H1 (cell line): ENCODE data around the gene RNF135. TPM values are rescaled to one million over a fixed set of nuclear protein-coding genes. Genes with fewer than 3 reads are reported as not detected.
A peak's percentile ranks its signal among the peaks of the same experiment; 100 is the strongest.

Source experiments
- CTCF ChIA-PET: fragments of 300-600 bp; sonication (Branson Sonifier 250); formaldehyde crosslinking; loops from one replicate; lab custom pipeline; 2021; ENCODE audit not compliant: partially characterized antibody; lab: Charles Lee
- POLR2A ChIA-PET: fragments of 300-600 bp; sonication (Branson Sonifier 250); formaldehyde crosslinking; loops from one replicate; lab custom pipeline; 2021; ENCODE audit warnings: inconsistent platforms; ENCODE audit not compliant: partially characterized antibody; lab: Charles Lee
- DNase-seq, 2 experiments: peaks; one replicate each; pipeline versions ENCODE4 v3.0.0 to v3.0.0-alpha.2; 2010 to 2022; ENCODE audit warnings: low spot score in 2 of 2, low read depth in 1 of 2, mixed read lengths in 1 of 2
- FAIRE-seq: peaks from 2 replicates; lab custom pipeline; 2011; peaks lifted over from hg19 to GRCh38; lab: Jason Lieb, UNC
- H2AFZ ChIP-seq: 2 replicates; pipeline ENCODE4 v1.8.1; 2012; ENCODE audit warnings: low read length, inconsistent platforms
- H2AK5ac ChIP-seq: 2 replicates; pipeline ENCODE4 v1.6.1; 2013; ENCODE audit warnings: low read depth, low read length
- H2BK120ac ChIP-seq: replicated peaks from 2 replicates; pipeline ENCODE3; 2013; ENCODE audit warnings: low read depth, low read length, inconsistent platforms
- H2BK12ac ChIP-seq: 2 replicates; pipeline ENCODE4 v1.6.1; 2013; ENCODE audit warnings: low read depth, low read length
- H2BK15ac ChIP-seq: 2 replicates; pipeline ENCODE4 v1.6.1; 2013; ENCODE audit warnings: low read length
- H2BK20ac ChIP-seq: 2 replicates; pipeline ENCODE4 v1.6.1; 2013; ENCODE audit warnings: low read length
- H2BK5ac ChIP-seq: 2 replicates; pipeline ENCODE4 v1.6.1; 2013; ENCODE audit warnings: low read depth, low read length
- H3K14ac ChIP-seq: 2 replicates; pipeline ENCODE4 v1.6.1; 2013; ENCODE audit warnings: inconsistent platforms; ENCODE audit not compliant: insufficient read length
- H3K18ac ChIP-seq: 2 replicates; pipeline ENCODE4 v1.6.1; 2013; ENCODE audit warnings: low read length; ENCODE audit errors: extremely low read depth
- H3K23ac ChIP-seq: 2 replicates; pipeline ENCODE4 v1.6.1; 2013; ENCODE audit warnings: inconsistent platforms; ENCODE audit not compliant: insufficient read length
- H3K23me2 ChIP-seq: 2 replicates; pipeline ENCODE4 v1.6.1; 2013; ENCODE audit warnings: low read depth, low read length
- H3K27ac ChIP-seq: 2 replicates; pipeline ENCODE4 v1.6.1; 2011; ENCODE audit warnings: low read depth, low read length, inconsistent platforms
- H3K27me3 ChIP-seq, 4 experiments: replicated peaks in 1 of 4; 1 replicate in 1 of 4; 2 replicates in 3 of 4; pipeline versions ENCODE4 v1.6.1 to v1.8.1; 2011 to 2013; ENCODE audit warnings: low read length in 3 of 4, mild to moderate bottlenecking in 3 of 4, inconsistent platforms in 2 of 4, mixed read lengths in 2 of 4, moderate library complexity in 1 of 4; ENCODE audit not compliant: control insufficient read depth in 3 of 4, insufficient read depth in 3 of 4; ENCODE audit errors: extremely low read depth in 1 of 4
- H3K36me3 ChIP-seq, 4 experiments: 2 replicates each; pipeline versions ENCODE4 v1.6.1 to v1.8.1; 2011 to 2013; ENCODE audit warnings: mild to moderate bottlenecking in 4 of 4, low read length in 3 of 4, moderate library complexity in 2 of 4, control low read depth in 1 of 4, inconsistent platforms in 1 of 4; ENCODE audit not compliant: insufficient read depth in 4 of 4, control insufficient read depth in 2 of 4
- H3K4ac ChIP-seq: replicated peaks from 2 replicates; pipeline ENCODE3; 2013; ENCODE audit warnings: low read length, low read depth, mixed read lengths, inconsistent platforms; ENCODE audit not compliant: insufficient read length
- H3K4me1 ChIP-seq, 4 experiments: replicated peaks in 1 of 4; 1 replicate in 1 of 4; 2 replicates in 3 of 4; pipeline versions ENCODE4 v1.6.1 to v1.8.1; 2011 to 2013; ENCODE audit warnings: low read length in 3 of 4, inconsistent platforms in 2 of 4, mixed read lengths in 1 of 4; ENCODE audit not compliant: insufficient read depth in 4 of 4, control insufficient read depth in 3 of 4
- H3K4me2 ChIP-seq, 2 experiments: 2 replicates each; pipeline versions ENCODE4 v1.6.1 to v1.8.1; 2011 to 2013; ENCODE audit warnings: low read depth in 2 of 2, low read length in 2 of 2, control low read depth in 1 of 2, inconsistent platforms in 1 of 2, mild to moderate bottlenecking in 1 of 2; ENCODE audit not compliant: insufficient read depth in 1 of 2
- H3K4me3 ChIP-seq, 4 experiments: fragments of 200-600, 300-600 bp in 1 of 4; sonication (generic), shearing (Covaris generic), sonication (Bioruptor Twin) in 1 of 4; 2 replicates each; pipeline versions ENCODE4 v1.5.1 to v1.8.1; 2011 to 2016; ENCODE audit warnings: low read length in 4 of 4, low read depth in 3 of 4, control low read depth in 2 of 4, inconsistent platforms in 2 of 4, mild to moderate bottlenecking in 2 of 4, mixed read lengths in 1 of 4, moderate library complexity in 1 of 4; ENCODE audit not compliant: insufficient read depth in 2 of 4; ENCODE audit errors: extremely low read depth in 1 of 4
- H3K56ac ChIP-seq: replicated peaks from 2 replicates; pipeline ENCODE3; 2013; ENCODE audit warnings: low read depth, mild to moderate bottlenecking, mixed read lengths, low read length, inconsistent platforms; ENCODE audit not compliant: insufficient read length
- H3K79me1 ChIP-seq: 2 replicates; pipeline ENCODE4 v1.6.1; 2013; ENCODE audit warnings: low read depth, low read length, control low read depth
- H3K79me2 ChIP-seq, 2 experiments: 2 replicates each; pipeline versions ENCODE4 v1.6.1 to v1.8.1; 2012 to 2013; ENCODE audit warnings: low read length in 2 of 2, mild to moderate bottlenecking in 2 of 2, inconsistent platforms in 1 of 2; ENCODE audit not compliant: insufficient read depth in 2 of 2, control insufficient read depth in 1 of 2
- H3K9ac ChIP-seq, 4 experiments: replicated peaks in 1 of 4; 1 replicate in 1 of 4; 2 replicates in 3 of 4; pipeline versions ENCODE4 v1.6.1 to v1.8.1; 2011 to 2013; ENCODE audit warnings: low read depth in 3 of 4, low read length in 3 of 4, control low read depth in 2 of 4, mild to moderate bottlenecking in 2 of 4, moderate library complexity in 2 of 4, inconsistent platforms in 1 of 4; ENCODE audit errors: extremely low read depth in 1 of 4
- H3K9me3 ChIP-seq, 2 experiments: 2 replicates each; pipeline versions ENCODE4 v1.6.1 to v1.8.1; 2012 to 2013; ENCODE audit warnings: mild to moderate bottlenecking in 2 of 2, moderate library complexity in 2 of 2, control low read depth in 1 of 2, inconsistent platforms in 1 of 2, low read depth in 1 of 2, low read length in 1 of 2, mixed read lengths in 1 of 2; ENCODE audit not compliant: insufficient read depth in 2 of 2
- H4K20me1 ChIP-seq, 2 experiments: replicated peaks in 1 of 2; 2 replicates each; pipeline versions ENCODE3 to v1.8.1; 2011 to 2013; ENCODE audit warnings: inconsistent platforms in 2 of 2, low read length in 2 of 2, mild to moderate bottlenecking in 1 of 2; ENCODE audit not compliant: insufficient read depth in 2 of 2, control insufficient read depth in 1 of 2
- H4K5ac ChIP-seq: 2 replicates; pipeline ENCODE4 v1.6.1; 2013; ENCODE audit warnings: low read length, low read depth, mixed read lengths, inconsistent platforms; ENCODE audit not compliant: insufficient read length
- H4K8ac ChIP-seq: 2 replicates; pipeline ENCODE4 v1.8.0; 2013; ENCODE audit warnings: mild to moderate bottlenecking, moderate library complexity, low read length, inconsistent platforms; ENCODE audit not compliant: insufficient read depth; ENCODE audit errors: extremely low read depth
- H4K91ac ChIP-seq: replicated peaks from 2 replicates; pipeline ENCODE3; 2013; ENCODE audit warnings: low read length, mixed read lengths, inconsistent platforms; ENCODE audit not compliant: insufficient read length
- CEBPB ChIP-seq: IDR thresholded peaks from 2 replicates; pipeline ENCODE4 v1.6.1; 2012; ENCODE audit warnings: low read depth, low read length
- KDM1A ChIP-seq: fragments of 200-600, 300-600 bp; sonication (generic); IDR thresholded peaks from 2 replicates; pipeline ENCODE4 v1.7.1; 2016; ENCODE audit warnings: mild to moderate bottlenecking, low read length, borderline replicate concordance
- WGBS, 2 experiments: shearing (Covaris generic) in 1 of 2; methylation state at CpG; one replicate each; pipeline versions ENCODE4 v1.1.6 to v1.1.7; 2013 to 2015; ENCODE audit warnings: low lambda C conversion rate in 2 of 2, mixed read lengths in 2 of 2, inconsistent platforms in 1 of 2, low coverage in 1 of 2, missing lambda C conversion rate in 1 of 2; ENCODE audit not compliant: insufficient replicate concordance in 2 of 2, insufficient coverage in 1 of 2, insufficient read length in 1 of 2; ENCODE audit errors: extremely low coverage in 1 of 2, missing lambda C conversion rate in 1 of 2; 5-methylcytosine and 5-hydroxymethylcytosine counted together
- polyA plus RNA-seq, 7 experiments: library from polyadenylated mRNA; depleted of rRNA in 3 of 7; stranded (reverse) in 5 of 7; unstranded in 2 of 7; fragments of >200 nt in 5 of 7; fragments of 200-250 nt in 2 of 7; gene quantifications; 1 replicate in 5 of 7; 2 replicates in 1 of 7; 4 replicates in 1 of 7; pipeline versions ENCODE4 v1.2.1 to v1.2.3, GENCODE V29; 2011 to 2013; ENCODE audit warnings: missing spikeins in 2 of 7, mixed read lengths in 2 of 7
- total RNA-seq: library from RNA; stranded (reverse); fragmentation: NEBNext Ultra II Directional; extraction: Animal tissue kit (Norgen Biotek cat#: 25700); gene quantifications from 2 replicates; pipeline ENCODE4 v1.2.1, GENCODE V29; 2021
- TF ChIP-seq, protein P1 (sequence below), 3 experiments: IDR thresholded peaks; 1 replicate in 2 of 3; 2 replicates in 1 of 3; pipeline versions ENCODE4 v1.5.1 to v1.6.1; 2011; ENCODE audit warnings: low read length in 3 of 3, mild to moderate bottlenecking in 3 of 3, inconsistent platforms in 2 of 3, low read depth in 1 of 3, moderate library complexity in 1 of 3; ENCODE audit not compliant: insufficient read depth in 1 of 3; ENCODE audit errors: control extremely low read depth in 1 of 3
- TF ChIP-seq, protein P2 (sequence below): IDR thresholded peaks from 2 replicates; pipeline ENCODE4 v1.6.1; 2012; ENCODE audit warnings: inconsistent platforms

RNF135 gene
- total and polyA plus RNA-seq, 2 of the 8 experiments (the other 6 are each of a cell fraction or from before 2014, with no cell fraction given) = 8.8 to 9.0 TPM

DNA sequence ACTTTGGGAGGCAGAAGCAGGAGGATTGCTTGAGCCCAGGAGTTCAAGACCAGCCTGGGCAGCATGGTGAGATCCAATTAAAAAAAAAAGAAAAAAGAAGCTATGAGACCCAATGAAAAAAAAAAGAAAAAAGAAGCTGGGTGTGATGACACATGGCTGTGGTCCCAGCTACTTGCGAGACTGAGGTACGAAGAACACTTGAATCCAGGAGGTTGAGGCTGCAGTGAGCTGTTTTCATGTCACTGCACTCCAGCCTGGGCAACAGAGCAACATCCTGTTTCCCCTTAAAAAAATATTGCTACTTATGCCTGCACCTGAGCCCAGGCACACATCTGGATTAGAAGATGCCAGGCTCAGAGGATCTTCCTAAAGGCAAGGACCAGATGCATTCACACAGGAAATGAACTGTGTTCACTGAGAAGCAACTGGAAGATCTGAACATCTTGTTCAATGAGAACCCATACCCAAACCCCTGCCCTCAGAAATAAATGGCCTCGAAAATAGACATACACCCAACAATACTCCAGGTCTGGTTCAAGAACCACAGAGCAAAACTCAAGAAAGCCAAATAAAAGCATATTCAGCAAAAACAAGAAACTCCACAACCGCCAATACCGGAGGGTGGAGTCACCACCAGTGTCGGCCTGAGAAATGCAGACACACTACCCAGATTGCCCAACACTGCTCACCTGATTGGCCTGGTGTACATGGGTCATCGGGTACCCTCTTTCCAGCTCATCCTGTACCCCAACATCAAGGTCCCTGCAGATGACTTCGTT lies 4.4 kb downstream of the RNF135 start:
- H4K5ac ChIP-seq = no peak overlapping the region
- H3K4me2 ChIP-seq = no peak overlapping the region
- no peak overlapping the region for H4K91ac ChIP-seq
- TF ChIP-seq KDM1A = no peak
- TF ChIP-seq, protein P1, sequence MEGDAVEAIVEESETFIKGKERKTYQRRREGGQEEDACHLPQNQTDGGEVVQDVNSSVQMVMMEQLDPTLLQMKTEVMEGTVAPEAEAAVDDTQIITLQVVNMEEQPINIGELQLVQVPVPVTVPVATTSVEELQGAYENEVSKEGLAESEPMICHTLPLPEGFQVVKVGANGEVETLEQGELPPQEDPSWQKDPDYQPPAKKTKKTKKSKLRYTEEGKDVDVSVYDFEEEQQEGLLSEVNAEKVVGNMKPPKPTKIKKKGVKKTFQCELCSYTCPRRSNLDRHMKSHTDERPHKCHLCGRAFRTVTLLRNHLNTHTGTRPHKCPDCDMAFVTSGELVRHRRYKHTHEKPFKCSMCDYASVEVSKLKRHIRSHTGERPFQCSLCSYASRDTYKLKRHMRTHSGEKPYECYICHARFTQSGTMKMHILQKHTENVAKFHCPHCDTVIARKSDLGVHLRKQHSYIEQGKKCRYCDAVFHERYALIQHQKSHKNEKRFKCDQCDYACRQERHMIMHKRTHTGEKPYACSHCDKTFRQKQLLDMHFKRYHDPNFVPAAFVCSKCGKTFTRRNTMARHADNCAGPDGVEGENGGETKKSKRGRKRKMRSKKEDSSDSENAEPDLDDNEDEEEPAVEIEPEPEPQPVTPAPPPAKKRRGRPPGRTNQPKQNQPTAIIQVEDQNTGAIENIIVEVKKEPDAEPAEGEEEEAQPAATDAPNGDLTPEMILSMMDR (IDR thresholded peaks at IDR 0.05; ENCODE audit: control extremely low read depth in 1 of 3, insufficient read depth in 1 of 3, low read depth in 1 of 3, low read length in 3 of 3) = no peak
- TF ChIP-seq, protein P2, sequence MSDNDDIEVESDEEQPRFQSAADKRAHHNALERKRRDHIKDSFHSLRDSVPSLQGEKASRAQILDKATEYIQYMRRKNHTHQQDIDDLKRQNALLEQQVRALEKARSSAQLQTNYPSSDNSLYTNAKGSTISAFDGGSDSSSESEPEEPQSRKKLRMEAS = no peak
- no peak for TF ChIP-seq CEBPB
- H3K79me2 ChIP-seq = no peaks in the 10 kb centered on the region
- no peak overlapping the region for H2BK20ac ChIP-seq
- no peak overlapping the region for H4K8ac ChIP-seq
- no peak overlapping the region for H3K4me3 ChIP-seq
- DNase-seq = no peak
- no peaks in the 10 kb centered on the region for H3K79me1 ChIP-seq
- H3K18ac ChIP-seq = no peak overlapping the region
- H3K9ac ChIP-seq = no peak overlapping the region
- H3K4ac ChIP-seq = no peak overlapping the region
- no peak overlapping the region for H2BK12ac ChIP-seq
- 0 out of 2 replicates have a peak overlapping the region, but pooled peaks have one; percentile 16 for H2BK15ac ChIP-seq
- H3K4me1 ChIP-seq = no peaks in the 10 kb centered on the region
- H3K23ac ChIP-seq = no peak overlapping the region
- H2AFZ ChIP-seq = no peak overlapping the region
- CTCF ChIA-PET = interaction anchor here (0.6 to 1.6 kb wide), 2 partner anchors 16 to 291 kb away, joined by 3 read pairs; no protein-coding TSS in a partner anchor
- no peak overlapping the region for H3K27ac ChIP-seq
- no peak for FAIRE-seq
- no peaks in the 10 kb centered on the region for H3K27me3 ChIP-seq
- no peak overlapping the region for H3K56ac ChIP-seq
- no peak overlapping the region for H2AK5ac ChIP-seq
- peaks cover 6% of the 10 kb centered on the region; the same call in 1 of the 2 replicates for H3K23me2 ChIP-seq
- POLR2A ChIA-PET = interaction anchor here (1.4 kb wide), 1 partner anchor 33 kb away, joined by 3 read pairs; no protein-coding TSS in a partner anchor
- H3K14ac ChIP-seq = no peak overlapping the region
- WGBS, 2 experiments = 90% methylated on average over 8 of the region's 8 CpGs; no CpG with 5 or more reads in 1 of the 2 experiments
- H2BK120ac ChIP-seq = no peak overlapping the region
- no peaks in the 10 kb centered on the region; a peak in 1 of 4 replicates for H3K9me3 ChIP-seq
- H3K36me3 ChIP-seq = no peaks in the 10 kb centered on the region
- H4K20me1 ChIP-seq = no peaks in the 10 kb centered on the region
- no peak overlapping the region for H2BK5ac ChIP-seq
